Muscle of arm (tissue), 12 donors: ENCODE measurements around the gene FETUB. TPM values are rescaled to one million over a fixed set of nuclear protein-coding genes. Genes with fewer than 3 reads are reported as not detected.

ENCODE experiments used
- DNase-seq: peaks from one replicate; pipeline ENCODE4 v3.0.0-alpha.2; 2013
- polyA plus RNA-seq, 12 donors: library from polyadenylated mRNA; unstranded; fragments of 120-200 nt; gene quantifications; one replicate each; pipeline ENCODE4 v1.2.1, GENCODE V29; 2013; ENCODE audit not compliant: insufficient read length in 12 of 12

The FETUB gene
- polyA plus RNA-seq, 12 donors = 0.11 to 0.69 (median 0.36) TPM; not detected in 5

GRCh38 chr3:186612721-186613636 lies 27.2 kb upstream of the FETUB start, which contains the start of gene AHSG:
AHSG (plus strand) TSS chr3:186613060; CDS start chr3:186613142, 82 bp downstream.
- no peak for DNase-seq

GRCh38 chr3:186613637-186614265 lies 26.4 kb upstream of the FETUB start:
- DNase-seq = no peak

- DNase-seq = no peak
Measured at GRCh38 chr3:186614266-186614596, 26.0 kb upstream of the FETUB start.

GRCh38 chr3:186614597-186615483 lies 25.4 kb upstream of the FETUB start:
- peak; percentile 78 for DNase-seq

- no peak for DNase-seq
Measured at GRCh38 chr3:186616299-186616617, 23.9 kb upstream of the FETUB start.

GRCh38 chr3:186617036-186617946 lies 22.9 kb upstream of the FETUB start:
- DNase-seq = peak; percentile 45

- DNase-seq = no peak
Measured at GRCh38 chr3:186618318-186618938, 21.8 kb upstream of the FETUB start.

DNA sequence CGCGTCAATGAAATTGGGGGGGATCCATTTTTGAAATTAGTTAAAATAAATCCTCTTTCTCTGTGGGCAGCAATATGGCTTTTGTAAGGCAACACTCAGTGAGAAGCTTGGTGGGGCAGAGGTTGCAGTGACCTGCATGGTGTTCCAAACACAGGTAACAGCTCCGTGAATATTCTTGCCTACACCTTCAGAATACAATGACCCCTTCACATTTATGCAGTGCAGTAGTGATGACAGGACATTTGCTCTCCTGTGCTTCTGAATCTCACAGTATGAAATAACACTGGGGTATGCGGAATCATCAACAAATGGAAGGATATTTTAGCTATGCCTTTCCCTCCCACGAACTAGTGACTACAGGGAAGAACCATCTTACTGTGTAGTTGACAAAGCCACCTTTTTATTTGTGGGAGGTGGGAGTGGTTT lies 20.4 kb upstream of the FETUB start:
- DNase-seq = no peak

GRCh38 chr3:186620213-186621092 lies 19.7 kb upstream of the FETUB start:
- no peak for DNase-seq

DNA sequence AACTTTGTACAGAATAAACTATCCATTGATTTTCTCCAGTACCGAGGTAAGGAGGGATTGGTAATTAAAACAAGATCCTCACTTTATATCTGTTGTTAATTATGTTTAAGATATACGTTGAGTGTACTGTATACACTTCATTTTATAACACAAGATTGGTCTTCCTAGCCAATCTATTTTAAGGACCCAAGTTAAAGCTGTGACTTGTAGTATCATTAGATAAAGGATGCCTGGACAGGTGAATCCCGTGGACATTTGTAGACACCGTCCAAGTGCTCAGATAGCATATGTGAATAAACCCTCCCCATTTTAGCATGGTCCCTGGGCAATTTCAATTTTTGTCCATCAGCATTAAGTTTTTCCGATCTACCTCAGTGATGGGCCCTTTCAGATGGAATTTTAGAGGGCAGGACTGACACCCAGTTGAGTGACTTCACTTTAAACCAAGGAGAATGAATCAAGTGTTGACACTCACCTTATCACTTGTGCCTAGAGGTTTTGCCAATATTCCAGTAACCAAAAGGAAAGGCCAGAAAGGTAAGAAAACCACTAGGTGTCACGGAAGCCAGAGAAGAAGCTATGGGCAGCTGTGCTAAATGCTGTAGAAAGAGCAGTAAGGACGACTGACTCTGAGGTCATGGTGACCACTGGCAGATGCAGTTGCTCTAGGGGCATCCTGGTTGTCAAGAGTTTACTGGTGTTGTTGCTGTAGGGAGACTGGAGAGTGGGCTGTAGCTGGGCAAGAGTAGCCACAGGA lies 18.1 kb upstream of the FETUB start:
- DNase-seq = no peak

DNA sequence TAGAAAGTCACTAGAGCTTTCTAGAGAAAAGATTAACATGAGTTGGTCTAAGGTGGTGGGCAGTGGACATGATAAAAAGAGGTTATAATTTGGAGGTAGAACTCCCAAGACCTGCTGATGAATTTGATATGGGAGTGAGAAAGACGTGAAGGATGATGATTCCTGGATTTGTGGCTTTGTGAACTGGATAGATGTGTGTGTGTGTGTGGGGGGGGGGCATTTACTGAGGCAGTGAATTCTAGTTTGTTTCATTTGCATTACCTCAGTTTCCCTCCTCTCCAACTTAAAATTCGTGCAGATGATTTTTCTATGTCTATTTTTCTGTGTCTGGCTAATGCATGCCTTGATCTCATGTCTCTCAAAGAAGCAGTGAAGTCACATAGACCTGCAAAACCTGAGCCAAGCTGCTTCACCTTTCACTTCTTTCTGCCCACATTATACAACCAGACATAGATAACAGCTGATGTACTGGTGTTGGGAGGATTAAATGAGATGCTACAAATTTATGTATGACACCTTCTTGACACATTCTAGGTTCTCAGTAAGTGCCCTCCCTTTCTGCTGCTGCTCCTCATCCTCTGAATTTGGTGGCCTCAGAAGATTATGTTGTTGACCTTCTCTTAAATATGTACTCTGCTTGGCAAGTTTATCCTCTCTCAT lies 17.4 kb upstream of the FETUB start:
- no peak for DNase-seq

DNA sequence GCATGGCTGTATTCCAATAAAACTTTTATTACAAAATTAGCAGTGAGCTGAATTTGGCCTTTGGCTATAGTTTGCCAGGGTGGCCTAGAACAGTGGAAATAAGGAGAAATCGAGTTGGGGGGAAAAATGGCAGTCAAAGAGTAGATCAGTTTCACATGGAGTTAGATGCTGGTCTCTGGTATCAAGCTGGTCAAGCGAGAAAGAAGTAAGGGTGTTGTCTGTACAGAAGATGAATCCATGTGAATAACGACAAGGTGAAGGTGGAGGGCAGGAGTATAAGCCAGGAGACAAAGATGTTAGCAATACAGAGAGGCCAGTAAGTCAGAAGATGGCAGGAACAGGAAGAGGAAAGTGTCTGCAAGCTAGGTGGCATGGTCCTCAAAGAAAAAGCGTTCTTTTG lies 15.6 kb upstream of the FETUB start:
- DNase-seq = no peak

- no peak for DNase-seq
Measured at GRCh38 chr3:186625600-186626042, 14.6 kb upstream of the FETUB start.

DNA sequence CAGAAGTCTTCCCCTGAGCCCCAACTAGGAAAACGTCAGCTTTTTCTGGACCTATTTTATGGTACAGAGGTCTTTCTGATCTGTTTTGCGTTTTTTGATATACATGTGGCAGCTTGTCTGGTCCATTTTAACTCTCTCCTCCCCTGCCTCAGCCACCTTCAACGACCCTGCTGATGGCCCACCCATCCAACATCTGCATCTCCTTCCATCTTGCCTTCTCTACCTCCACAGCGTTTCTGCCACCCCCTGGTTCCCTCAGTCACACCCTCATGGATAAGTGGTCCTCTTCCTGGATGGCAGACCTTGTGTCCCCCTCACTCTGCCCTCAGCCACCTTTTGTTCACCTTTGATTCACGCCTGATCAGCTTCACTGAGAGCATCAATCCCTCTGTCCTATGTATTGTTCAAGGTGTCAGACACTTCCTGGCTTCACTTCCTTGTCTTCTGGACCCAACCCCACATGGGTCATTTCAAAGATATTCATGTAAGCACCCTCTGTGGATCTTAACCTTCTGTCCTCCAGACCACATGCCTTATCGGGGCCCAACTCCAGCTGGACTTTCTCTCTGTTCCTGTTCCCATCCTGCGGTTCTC lies 13.8 kb upstream of the FETUB start:
- DNase-seq = no peak

GRCh38 chr3:186627852-186628414 lies 12.3 kb upstream of the FETUB start:
- no peak for DNase-seq

DNA sequence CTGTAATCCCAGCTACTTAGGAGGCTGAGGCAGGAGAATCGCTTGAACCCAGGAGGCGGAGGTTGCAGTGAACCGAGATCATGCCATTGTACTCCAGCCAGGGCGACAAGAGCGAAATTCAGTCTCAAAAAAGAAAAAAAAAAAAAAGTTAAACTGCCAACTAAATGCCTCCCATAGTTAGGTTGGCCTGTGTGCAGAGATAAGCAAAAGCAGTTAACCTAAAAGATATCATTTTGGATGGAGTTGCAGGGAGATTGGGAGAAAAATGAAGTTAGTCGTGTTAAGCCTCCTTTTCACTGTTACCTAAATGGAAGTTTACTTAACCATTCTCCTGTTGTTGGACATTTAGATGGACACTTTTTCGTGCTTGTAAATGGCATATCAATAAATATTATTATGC lies 11.4 kb upstream of the FETUB start:
- no peak for DNase-seq

DNA sequence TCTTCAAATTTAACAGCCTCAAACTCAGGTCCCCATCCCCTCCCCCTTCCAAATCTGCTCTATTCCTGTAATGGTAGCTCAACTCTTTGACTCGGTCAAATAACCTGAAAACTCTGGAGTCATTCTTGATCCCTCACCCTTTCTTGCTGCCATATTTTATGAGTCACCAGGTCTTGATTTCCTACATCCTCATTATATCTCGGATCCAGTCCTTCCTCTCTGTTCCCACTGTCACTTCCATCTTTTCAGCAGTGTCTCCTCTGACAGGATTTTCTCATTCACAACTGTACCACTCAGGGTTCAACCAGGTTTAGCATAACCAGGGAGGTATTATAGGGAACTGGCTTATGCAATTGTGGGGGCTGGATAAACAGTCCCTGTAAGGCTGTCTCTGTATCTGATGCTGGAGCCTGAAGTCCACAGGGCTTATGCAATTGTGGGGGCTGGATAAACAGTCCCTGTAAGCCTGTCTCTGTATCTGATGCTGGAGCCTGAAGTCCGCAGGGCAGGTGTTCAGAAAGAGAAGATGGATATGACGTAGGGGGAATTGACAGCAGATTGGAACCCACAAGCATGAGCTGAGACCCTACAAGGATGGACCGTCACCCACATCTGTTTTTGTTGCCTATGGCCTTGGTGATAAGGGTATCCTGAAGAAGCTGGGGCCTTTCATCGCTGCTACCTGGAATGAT lies 9.1 kb upstream of the FETUB start:
- DNase-seq = no peak
